Astrocyte of the hippocampus (primary cell): ENCODE data around the gene SLC6A1.

Experiments used
- DNase-seq: peaks from one replicate; pipeline ENCODE4 v3.0.0; 2011; ENCODE audit warnings: low read depth, low spot score

SLC6A1 gene

GRCh38 chr3:10993729-10994065 lies 1.1 kb downstream of the SLC6A1 start:
- no peak for DNase-seq

DNA sequence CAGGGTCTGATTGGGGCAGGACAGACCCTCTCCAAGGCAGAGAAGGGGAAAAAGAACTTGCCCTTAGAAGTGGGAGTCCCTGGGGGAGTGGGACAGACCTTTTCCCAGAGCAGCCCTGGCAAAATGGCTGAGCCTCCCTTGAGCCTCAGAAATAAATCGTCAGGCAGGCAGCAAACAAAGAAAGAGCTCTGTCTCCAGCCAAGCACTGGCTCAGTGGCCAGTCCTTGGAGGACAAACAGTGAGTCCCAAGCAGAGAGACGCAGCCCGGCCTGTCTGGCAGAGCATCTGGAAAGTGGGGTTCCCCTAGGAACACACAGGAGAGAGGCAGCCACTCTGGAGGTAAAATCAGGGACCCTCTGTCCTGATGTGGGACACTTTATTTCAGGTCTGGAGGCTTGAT lies 1.8 kb downstream of the SLC6A1 start:
- DNase-seq: no peak

GRCh38 chr3:10995871-10996270 lies 3.3 kb downstream of the SLC6A1 start:
- no peak for DNase-seq

DNA sequence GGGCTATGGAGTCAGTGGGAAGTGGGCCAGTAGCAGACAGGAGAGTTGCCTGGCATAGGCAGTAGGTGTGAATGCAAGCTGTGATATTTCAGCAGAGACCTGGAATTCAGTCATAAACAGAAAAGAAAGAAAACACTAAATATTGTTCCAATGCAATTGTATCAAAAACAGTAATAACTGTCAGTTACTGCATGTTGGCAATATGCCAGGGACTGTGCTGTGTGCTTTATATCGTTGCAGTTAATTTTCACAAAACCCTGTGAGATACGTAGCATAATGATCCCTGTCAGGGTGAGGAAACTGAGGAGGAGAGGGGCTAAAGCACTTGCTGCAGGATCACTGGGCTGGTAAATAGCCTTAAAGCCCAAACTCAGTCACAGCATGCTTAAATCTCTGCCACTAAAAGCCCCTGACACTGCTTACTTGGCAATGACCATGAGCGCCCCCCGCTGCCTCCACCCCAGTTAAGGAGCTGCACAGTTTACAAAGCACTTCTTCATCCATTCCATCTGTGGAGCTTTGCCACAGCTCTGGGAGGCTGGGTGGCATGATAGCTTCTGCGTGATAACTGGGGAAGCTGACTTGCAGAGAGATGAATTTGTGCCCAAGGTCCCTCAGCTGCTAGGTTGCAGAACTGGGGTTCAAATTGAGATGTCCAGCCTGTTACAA lies 3.9 kb downstream of the SLC6A1 start:
- DNase-seq: no peak

DNA sequence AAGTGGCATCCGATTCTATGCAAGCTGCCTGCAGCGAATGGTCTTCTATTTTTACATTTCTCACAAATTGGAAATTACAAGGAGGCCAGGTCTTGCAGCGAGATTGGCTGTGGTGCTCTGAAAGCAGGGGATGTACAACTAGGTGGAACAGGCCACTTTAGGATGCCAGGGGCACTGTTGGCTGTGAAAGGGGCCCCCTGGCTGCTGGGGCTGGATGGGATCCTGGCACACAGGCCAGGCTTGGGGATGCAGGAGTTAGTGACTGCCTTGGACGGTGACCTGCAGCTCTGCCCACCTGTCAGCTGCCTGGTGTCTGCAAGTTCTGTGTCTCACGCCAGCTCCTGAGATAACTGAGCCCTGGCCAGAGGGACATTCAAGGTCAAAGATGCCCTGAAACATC lies 4.6 kb downstream of the SLC6A1 start:
- DNase-seq: no peak

DNA sequence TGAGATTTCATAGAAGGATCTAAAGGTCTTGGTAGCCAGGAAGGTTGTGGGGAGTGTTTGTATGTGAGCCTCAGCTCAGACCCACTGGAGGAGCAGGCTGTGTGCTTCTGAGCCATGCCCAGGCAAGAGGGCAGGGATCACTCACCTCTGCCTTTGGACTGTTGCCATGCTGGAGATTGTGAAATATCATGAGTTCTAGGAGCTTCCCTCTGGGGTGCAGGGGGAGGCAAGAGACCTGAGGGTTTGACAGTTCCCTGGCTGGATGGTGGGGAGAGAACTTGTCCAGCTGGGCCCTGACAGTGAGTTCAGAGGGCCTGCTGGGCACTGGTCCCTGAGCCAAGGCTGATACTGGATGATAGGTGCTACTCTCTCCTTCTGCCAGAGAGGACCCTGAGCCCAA lies 6.0 kb downstream of the SLC6A1 start:
- DNase-seq: no peak

GRCh38 chr3:10999221-11000107 lies 6.9 kb downstream of the SLC6A1 start:
- DNase-seq: no peak

DNA sequence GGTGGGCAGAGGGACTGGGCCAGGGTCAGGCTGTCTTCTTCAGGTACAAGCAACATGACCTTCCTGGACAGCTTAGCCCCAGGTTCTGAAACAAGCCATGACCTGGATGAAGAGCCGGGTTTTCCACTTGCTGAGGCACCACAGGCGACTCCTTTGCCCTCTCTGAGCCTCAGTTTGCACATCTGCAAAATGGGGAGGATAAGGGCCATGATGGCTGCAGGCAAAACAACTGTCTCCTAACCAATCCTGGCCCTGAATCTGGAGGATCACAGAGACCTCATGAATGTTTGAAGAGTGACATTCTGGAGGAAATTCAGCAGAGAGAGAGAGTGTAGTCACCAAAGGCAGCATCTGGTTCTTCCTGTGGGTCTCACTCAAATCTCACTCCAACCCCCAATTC lies 8.0 kb downstream of the SLC6A1 start:
- no peak for DNase-seq

DNA sequence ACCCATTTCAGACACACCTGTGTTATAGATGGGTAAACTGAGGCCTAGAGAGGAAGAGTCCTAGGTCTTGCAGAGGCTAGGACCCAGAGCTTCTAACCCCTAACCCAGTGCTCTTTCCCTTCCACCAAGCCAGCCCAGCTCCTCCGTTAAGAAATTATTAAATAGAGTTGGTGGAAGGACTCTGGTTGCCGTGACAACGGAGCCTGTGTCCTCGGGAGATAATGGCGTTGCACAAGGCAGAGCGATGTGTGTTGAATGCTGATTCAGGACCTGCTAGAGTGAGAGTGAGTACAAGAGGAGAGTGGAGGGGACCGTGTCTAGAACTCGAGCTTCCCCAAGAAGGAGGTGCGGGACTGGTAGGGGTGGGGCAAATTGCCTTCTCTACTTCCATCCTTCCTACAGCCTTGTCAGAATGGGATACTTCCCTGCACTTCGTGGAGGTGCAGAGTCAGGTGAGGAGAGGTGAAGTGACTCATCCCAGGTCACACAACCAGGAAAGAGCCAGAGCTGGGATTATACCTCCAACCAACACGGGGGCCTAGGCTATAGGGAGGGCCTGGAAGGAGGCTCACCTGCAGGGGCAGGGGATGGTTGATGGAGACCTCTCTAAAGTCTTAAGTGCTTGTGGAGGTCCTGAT lies 8.6 kb downstream of the SLC6A1 start:
- DNase-seq: peak; percentile 22

DNA sequence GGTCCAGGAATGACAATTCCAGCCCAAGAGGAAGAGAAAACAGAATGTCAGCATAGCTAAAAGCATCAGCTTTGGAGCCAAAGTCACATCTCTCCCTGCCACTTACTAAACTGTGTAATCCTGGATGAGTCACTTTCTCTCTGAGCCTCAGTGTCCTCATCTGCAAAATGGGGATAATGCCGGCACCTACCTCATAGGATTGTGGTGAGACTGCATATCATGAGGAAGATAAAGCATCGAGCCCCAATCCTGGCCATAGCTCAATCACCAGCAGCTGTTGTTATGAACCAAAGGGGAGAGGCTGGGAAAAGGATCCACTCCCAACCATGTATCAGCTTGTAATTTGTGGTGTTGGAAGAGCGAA lies 9.1 kb downstream of the SLC6A1 start:
- DNase-seq: no peak

DNA sequence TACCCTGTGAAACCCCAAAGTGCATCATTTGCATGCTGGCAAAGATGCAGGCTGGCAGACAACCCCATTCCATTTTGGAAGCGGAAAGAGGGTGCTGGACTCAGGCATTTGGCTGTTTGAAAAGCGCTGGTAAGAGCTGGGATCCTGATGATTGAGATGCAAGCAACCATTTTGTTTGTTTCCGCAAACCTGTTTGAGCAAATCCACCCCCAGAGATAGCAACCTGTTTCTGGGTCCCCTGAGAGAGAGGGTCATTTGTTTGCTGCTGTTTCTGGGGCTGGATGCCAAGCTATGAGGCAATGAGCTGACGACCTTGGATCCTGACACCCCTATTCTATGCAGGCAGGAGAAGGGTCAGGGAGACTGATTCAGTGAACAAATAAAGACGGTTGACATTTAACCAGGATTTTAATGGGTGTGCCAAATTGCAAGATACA lies 9.8 kb downstream of the SLC6A1 start:
- DNase-seq: no peak

GRCh38 chr3:11004563-11004962 lies 12.0 kb downstream of the SLC6A1 start:
- DNase-seq: no peak

GRCh38 chr3:11005686-11006256 lies 13.2 kb downstream of the SLC6A1 start:
- DNase-seq: peak; percentile 16

DNA sequence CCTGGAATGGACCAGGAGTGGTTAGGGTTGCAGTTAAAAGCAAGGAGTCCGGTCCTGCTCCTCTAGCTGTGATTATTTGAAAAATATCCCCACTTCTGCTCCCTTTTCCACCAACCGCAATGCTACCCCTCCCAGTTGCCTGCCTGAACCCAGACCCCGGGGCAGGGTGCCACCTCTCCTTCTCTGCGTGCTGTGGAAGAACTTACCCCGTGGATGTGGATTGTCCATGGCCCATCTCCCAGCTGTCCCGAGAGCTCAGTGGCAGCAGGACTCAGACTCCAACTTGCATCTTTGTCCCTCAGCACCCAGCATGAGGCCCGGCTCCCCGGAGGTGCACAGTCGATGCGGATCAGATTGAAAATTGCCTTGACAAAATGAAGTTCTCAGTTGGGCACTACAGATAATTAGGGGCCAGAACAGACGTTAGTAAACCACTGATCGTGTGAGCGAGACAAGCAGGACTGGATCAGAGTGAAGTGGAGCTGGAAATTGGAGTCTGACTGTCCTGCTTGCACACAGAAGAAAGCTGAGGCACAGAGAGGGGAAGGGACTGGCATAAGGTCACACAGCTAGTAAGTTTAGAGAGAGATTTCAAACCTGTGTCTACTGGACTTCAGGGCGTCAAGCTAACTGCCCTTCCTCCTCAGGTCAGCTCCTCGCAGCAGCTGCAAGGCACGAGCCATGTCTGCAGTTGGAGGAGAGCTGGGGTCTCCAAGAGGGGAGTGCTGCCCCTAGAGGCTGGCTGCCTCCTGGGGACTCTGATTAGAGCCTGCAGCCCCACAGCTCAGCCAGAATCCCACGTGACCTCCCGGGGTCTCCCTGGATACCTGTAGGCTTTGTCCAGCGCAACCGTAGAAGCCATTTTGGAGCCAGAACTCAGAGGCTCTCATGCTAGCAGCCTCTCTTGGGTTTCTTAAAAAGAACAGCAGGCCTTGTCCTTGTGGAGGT lies 14.7 kb downstream of the SLC6A1 start:
- DNase-seq: no peak

GRCh38 chr3:11009898-11010297 lies 17.4 kb downstream of the SLC6A1 start:
- no peak for DNase-seq

GRCh38 chr3:11010426-11011165 lies 18.0 kb downstream of the SLC6A1 start:
- DNase-seq: no peak

- DNase-seq: no peak
These were observed 21.7 kb downstream of the SLC6A1 start for GRCh38 chr3:11014253-11014652.

DNA sequence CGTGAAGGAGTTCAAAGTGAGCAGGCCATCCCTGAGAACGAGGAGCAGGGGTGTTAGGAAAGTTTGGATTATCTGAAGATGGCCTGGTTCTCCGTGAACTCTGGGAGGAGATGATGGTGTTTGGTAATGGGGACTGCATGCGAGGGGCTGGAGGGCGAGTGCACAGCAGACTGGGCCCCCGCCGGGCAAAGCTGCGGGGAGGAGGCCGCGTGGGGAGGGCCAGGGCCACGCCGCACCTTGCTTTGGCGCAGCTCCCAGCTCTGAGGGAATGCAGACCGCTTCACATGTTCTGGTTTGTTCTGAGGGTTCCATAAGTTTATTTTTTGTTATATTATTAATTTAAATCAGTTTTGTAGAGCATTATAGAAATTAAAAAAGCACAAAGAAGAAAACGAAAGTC lies 22.2 kb downstream of the SLC6A1 start:
- DNase-seq: no peak

- no peak for DNase-seq
These were observed 22.8 kb downstream of the SLC6A1 start for GRCh38 chr3:11015369-11015768.

- no peak for DNase-seq
These were observed 24.2 kb downstream of the SLC6A1 start for GRCh38 chr3:11016727-11017126.
